ENCODE data around the gene S1PR3. TPM values are rescaled to one million over a fixed set of nuclear protein-coding genes. Genes with fewer than 3 reads are reported as not detected.

Gene S1PR3
- total and polyA plus RNA-seq, 2 donors (not counting 3 experiments of a cell fraction or from before 2014, with no cell fraction given) = 12.5 to 25.8 TPM

DNA sequence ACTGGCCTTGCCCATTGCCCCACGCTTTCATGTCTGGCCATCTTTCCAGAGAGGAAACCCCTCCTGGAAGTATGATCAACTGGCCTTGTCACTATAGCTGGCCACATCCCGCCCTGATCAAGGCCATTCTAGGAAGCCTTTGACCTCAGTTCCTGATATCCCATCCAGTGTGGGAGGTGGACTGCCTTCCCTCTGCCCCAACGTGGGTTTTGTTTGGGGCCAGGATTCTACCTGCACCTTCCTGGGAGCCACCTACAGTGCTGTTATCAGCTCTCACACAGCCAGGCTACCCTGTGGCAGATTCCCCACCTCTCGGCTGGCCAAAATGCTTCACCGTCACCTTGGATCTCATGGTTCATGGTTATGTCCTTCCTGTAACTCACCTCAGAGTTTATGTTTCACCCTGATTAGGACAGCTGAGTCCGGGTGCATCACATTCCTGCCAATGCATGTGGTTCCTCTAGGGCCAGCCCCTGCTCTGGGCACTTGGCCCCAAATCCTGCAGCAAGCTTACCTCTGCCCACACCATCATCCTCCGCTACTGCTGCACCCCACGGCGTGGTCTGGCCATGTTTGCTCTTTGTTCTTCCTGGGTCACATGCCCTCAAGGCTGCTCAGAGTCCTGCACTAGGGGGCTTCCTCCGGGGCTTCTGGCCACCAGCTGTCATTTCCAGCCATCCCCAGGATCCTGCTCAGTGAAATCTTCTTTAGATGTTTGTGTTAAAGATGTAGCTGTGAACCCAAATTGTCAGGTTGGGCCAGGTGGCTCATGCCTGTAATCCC, 24.2 kb upstream of the S1PR3 start:
- no peaks in the 10 kb centered on the region for H3K79me2 ChIP-seq (ENCODE audit: control insufficient read depth, insufficient read depth, low read length)
- H2AFZ ChIP-seq (ENCODE audit: low read depth, low read length) = no peak overlapping the region
- dilution Hi-C loops (cut with MboI; ENCODE audit: extremely low pct_ligation_motif_present, low sequenced_read_pairs) = no loop called here
- ChIA-PET CTCF (interaction anchor here (1.5 kb wide), 1 partner anchor 388 kb away, joined by 3 read pairs; no protein-coding TSS in a partner anchor), POLR2A (no interaction called here)
- no peak overlapping the region for H3K4me2 ChIP-seq (ENCODE audit: insufficient read depth, low read length)
- DNase-seq (ENCODE audit: low read depth, low spot score) (no peak), FAIRE-seq (no peak)
- H3K9ac ChIP-seq (replicated peaks; ENCODE audit: extremely low read depth, insufficient read depth, low read length) = no peak overlapping the region
- no peaks in the 10 kb centered on the region for H3K36me3 ChIP-seq (ENCODE audit: control insufficient read depth in 2 of 2, extremely low read depth in 1 of 2, insufficient read depth in 2 of 2, low read length in 2 of 2)
- no peak overlapping the region for H3K4me3 ChIP-seq (replicated peaks in 1 of 3; ENCODE audit: insufficient read depth in 1 of 3, low read depth in 1 of 3, low read length in 3 of 3)
- no peaks in the 10 kb centered on the region for H3K9me1 ChIP-seq (replicated peaks; ENCODE audit: control insufficient read depth, extremely low read depth, insufficient read depth, low read length)
- no peak overlapping the region for H3K27ac ChIP-seq (ENCODE audit: insufficient read depth, low read depth, low read length)
- no peaks in the 10 kb centered on the region for H3K4me1 ChIP-seq (ENCODE audit: control insufficient read depth, extremely low read depth, insufficient read depth, low read length)
- peaks cover 0 to 5% of the 10 kb centered on the region in 2 experiments for H3K27me3 ChIP-seq (ENCODE audit: control insufficient read depth in 2 of 2, insufficient read depth in 2 of 2, low read length in 2 of 2)
- TF ChIP-seq POLR2AphosphoS5 (IDR thresholded peaks at IDR 0.05; ENCODE audit: insufficient read depth, low read depth, low read length) = no peak
- TF ChIP-seq, protein P1, sequence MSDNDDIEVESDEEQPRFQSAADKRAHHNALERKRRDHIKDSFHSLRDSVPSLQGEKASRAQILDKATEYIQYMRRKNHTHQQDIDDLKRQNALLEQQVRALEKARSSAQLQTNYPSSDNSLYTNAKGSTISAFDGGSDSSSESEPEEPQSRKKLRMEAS (IDR thresholded peaks at IDR 0.05; ENCODE audit: insufficient read depth, insufficient read length) = no peak
- TF ChIP-seq GATA2 (IDR thresholded peaks at IDR 0.05; ENCODE audit: insufficient read depth, insufficient read length, low read depth, low read length) = no peak
- TF ChIP-seq POLR2A (IDR thresholded peaks at IDR 0.05; ENCODE audit: low read depth, low read length) = no peak
- no peak for TF ChIP-seq MYC (IDR thresholded peaks at IDR 0.05; ENCODE audit: low read depth, low read length)
- TF ChIP-seq, protein P2, sequence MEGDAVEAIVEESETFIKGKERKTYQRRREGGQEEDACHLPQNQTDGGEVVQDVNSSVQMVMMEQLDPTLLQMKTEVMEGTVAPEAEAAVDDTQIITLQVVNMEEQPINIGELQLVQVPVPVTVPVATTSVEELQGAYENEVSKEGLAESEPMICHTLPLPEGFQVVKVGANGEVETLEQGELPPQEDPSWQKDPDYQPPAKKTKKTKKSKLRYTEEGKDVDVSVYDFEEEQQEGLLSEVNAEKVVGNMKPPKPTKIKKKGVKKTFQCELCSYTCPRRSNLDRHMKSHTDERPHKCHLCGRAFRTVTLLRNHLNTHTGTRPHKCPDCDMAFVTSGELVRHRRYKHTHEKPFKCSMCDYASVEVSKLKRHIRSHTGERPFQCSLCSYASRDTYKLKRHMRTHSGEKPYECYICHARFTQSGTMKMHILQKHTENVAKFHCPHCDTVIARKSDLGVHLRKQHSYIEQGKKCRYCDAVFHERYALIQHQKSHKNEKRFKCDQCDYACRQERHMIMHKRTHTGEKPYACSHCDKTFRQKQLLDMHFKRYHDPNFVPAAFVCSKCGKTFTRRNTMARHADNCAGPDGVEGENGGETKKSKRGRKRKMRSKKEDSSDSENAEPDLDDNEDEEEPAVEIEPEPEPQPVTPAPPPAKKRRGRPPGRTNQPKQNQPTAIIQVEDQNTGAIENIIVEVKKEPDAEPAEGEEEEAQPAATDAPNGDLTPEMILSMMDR (IDR thresholded peaks at IDR 0.05; ENCODE audit: extremely low read depth in 1 of 2, insufficient read depth in 1 of 2, low read depth in 1 of 2, low read length in 2 of 2) = no peak
- BruUV-seq (replicated peaks) = no TSS peak
- H3K9me3 ChIP-seq (replicated peaks; ENCODE audit: control insufficient read depth, insufficient read depth, low read length) = no peaks in the 10 kb centered on the region
- H4K20me1 ChIP-seq (replicated peaks; ENCODE audit: control insufficient read depth, extremely low read depth, insufficient read depth, low read length) = no peaks in the 10 kb centered on the region
- intact Hi-C loops (cut with micrococcal nuclease) = no loop called here

Data from endothelial cell of umbilical vein (primary cell).